Tibial artery (tissue), 4 donors: ENCODE results near the gene PSENEN.

ENCODE experiments used
- DNase-seq, 2 donors: peaks; one replicate each; pipeline ENCODE4 v3.0.0-alpha.2; 2019
- H3K27ac ChIP-seq, 2 donors: fragments of 200-600 bp; sonication (generic) in 1 of 2; 1 replicate in 1 of 2; 2 replicates in 1 of 2; pipeline ENCODE4 v1.5.1; 2018 to 2019; ENCODE audit warnings: mild to moderate bottlenecking in 1 of 2
- H3K27me3 ChIP-seq, 2 donors: fragments of 200-600 bp; sonication (generic) in 1 of 2; one replicate each; pipeline versions ENCODE4 v1.5.1 to v1.6.0; 2016 to 2019
- H3K36me3 ChIP-seq, 3 donors: fragments of 200-600 bp; sonication (generic) in 2 of 3; one replicate each; pipeline ENCODE4 v1.5.1; 2016 to 2019; ENCODE audit warnings: mild to moderate bottlenecking in 2 of 3
- H3K4me1 ChIP-seq, 4 donors: fragments of 200-600 bp; sonication (generic) in 2 of 4; 1 replicate in 3 of 4; 2 replicates in 1 of 4; pipeline ENCODE4 v1.5.1; 2016 to 2019
- H3K4me3 ChIP-seq, 2 donors: fragments of 200-600 bp; sonication (generic) in 1 of 2; 1 replicate in 1 of 2; 2 replicates in 1 of 2; pipeline ENCODE4 v1.5.1; 2018 to 2019; ENCODE audit warnings: mild to moderate bottlenecking in 2 of 2
- H3K9me3 ChIP-seq, 3 donors: fragments of 200-600 bp; sonication (generic) in 1 of 3; one replicate each; pipeline ENCODE4 v1.5.1; 2016 to 2019
- CTCF ChIP-seq, 2 experiments: fragments of 200-600 bp in 1 of 2; fragments of 450-650 bp in 1 of 2; IDR thresholded peaks; one replicate each; pipeline ENCODE4 v1.5.1; 2017 to 2019; ENCODE audit warnings: antibody characterized with exemption in 2 of 2, mild to moderate bottlenecking in 1 of 2, moderate library complexity in 1 of 2
- intact Hi-C: fragments of 100-400 bp; cut with DNase I; formaldehyde crosslinking; loops from one replicate; pipeline ENCODE4 v1.15.0; 2023; ENCODE audit warnings: low total_unique reads

PSENEN gene

GRCh38 chr19:35724560-35724959, 20.9 kb upstream of the PSENEN start:
- H3K4me1 ChIP-seq, result peaks cover 0 to 14% (median 4%) of the 10 kb centered on the region in 4 donors
- TF ChIP-seq CTCF (IDR thresholded peaks at IDR 0.05), result no peak
- H3K4me3 ChIP-seq, result no peak overlapping the region
- H3K9me3 ChIP-seq, result no peaks in the 10 kb centered on the region
- DNase-seq, result no peak
- H3K27ac ChIP-seq, result no peak overlapping the region
- H3K27me3 ChIP-seq, result no peaks in the 10 kb centered on the region
- intact Hi-C loops, result no loop called here
- peaks cover 84 to 100% (median 93%) of the 10 kb centered on the region in 3 donors for H3K36me3 ChIP-seq

- Histone ChIP-seq H3K36me3 (peaks cover 92 to 100% (median 100%) of the 10 kb centered on the region in 3 donors), H3K9me3 (no peaks in the 10 kb centered on the region), H3K4me3 (no peak overlapping the region), H3K4me1 (peaks cover 0 to 8% (median 0%) of the 10 kb centered on the region in 4 donors), H3K27ac (no peak overlapping the region), H3K27me3 (no peaks in the 10 kb centered on the region)
- intact Hi-C loops, result no loop called here
- no peak for DNase-seq
- TF ChIP-seq CTCF (IDR thresholded peaks at IDR 0.05), result no peak
Measured at GRCh38 chr19:35725216-35725861, 20.1 kb upstream of the PSENEN start.

GRCh38 chr19:35727053-35727955, 18.1 kb upstream of the PSENEN start:
- peaks cover 100% of the 10 kb centered on the region in 3 donors for H3K36me3 ChIP-seq
- no peak for TF ChIP-seq CTCF (IDR thresholded peaks at IDR 0.05)
- no peak for DNase-seq

GRCh38 chr19:35727956-35728706, 17.3 kb upstream of the PSENEN start:
- no peak overlapping the region for H3K27ac ChIP-seq
- H3K36me3 ChIP-seq, result peaks cover 97 to 100% (median 100%) of the 10 kb centered on the region in 3 donors
- H3K27me3 ChIP-seq, result no peaks in the 10 kb centered on the region
- no peaks in the 10 kb centered on the region for H3K4me1 ChIP-seq
- intact Hi-C loops, result no loop called here
- no peak overlapping the region for H3K4me3 ChIP-seq
- no peaks in the 10 kb centered on the region for H3K9me3 ChIP-seq
- no peak for TF ChIP-seq CTCF (IDR thresholded peaks at IDR 0.05)
- no peak for DNase-seq

More at GRCh38 chr19:35727053-35727955, 18.1 kb upstream of the PSENEN start:
- Histone ChIP-seq H3K4me1 (no peaks in the 10 kb centered on the region), H3K4me3 (no peak overlapping the region), H3K9me3 (no peaks in the 10 kb centered on the region), H3K27me3 (no peaks in the 10 kb centered on the region), H3K27ac (no peak overlapping the region)
- intact Hi-C loops, result no loop called here

GRCh38 chr19:35729021-35729420, 16.4 kb upstream of the PSENEN start:
- no peak overlapping the region for H3K4me3 ChIP-seq
- no peaks in the 10 kb centered on the region for H3K9me3 ChIP-seq
- no peak for TF ChIP-seq CTCF (IDR thresholded peaks at IDR 0.05)
- H3K36me3 ChIP-seq, result peaks cover 88 to 100% (median 100%) of the 10 kb centered on the region in 3 donors
- no peak overlapping the region for H3K27ac ChIP-seq
- H3K27me3 ChIP-seq, result no peaks in the 10 kb centered on the region
- DNase-seq, result no peak
- intact Hi-C loops, result no loop called here
- H3K4me1 ChIP-seq, result no peaks in the 10 kb centered on the region
